HG03064 (cell line): Measurements from ENCODE around the gene SDR42E2.
A peak's percentile ranks its signal among the peaks of the same experiment; 100 is the strongest.
"Not testable (repeated sequence)": the region's sequence is repeated elsewhere in the genome, so short reads cannot be mapped to it uniquely, and the experiment has no call there.

Experiments
- ATAC-seq: cut with Tn5 transposase; IDR thresholded peaks from one replicate; pipeline ENCODE4 v1.9.1; 2021; ENCODE audit warnings: low read depth; ENCODE audit not compliant: unreplicated experiment

The SDR42E2 gene

DNA sequence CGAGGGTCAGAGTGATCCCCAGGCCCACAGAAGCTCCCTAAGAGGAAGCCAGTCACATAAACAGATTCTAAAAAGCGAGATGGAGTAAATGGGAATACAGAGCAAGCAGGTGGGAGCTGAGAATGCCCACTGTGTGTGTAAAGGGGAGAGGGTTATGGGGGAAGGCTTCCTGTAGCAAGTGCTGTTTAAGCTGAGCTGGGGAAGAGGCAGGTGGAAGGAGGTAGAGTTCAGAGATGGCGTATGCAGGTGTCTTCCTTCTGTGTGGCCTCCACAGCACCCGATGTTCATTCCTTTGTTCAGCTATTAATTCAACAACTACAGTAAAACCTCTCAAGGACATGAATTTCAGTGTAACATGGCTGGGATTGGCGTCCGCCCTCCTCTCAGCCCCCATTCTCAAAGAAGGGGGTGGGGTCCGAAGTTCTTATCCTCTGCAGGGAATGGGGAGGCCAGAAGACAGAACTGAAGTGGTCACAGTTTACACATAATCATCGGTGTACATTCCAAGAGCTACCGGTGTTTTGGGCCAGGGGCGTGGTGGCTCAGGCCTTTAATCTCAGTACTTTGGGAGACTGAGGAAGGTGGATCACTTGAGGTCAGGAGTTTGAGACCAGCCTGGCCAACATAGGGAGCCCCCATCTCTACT lies 45.5 kb downstream of the SDR42E2 start:
- ATAC-seq: no peak

DNA sequence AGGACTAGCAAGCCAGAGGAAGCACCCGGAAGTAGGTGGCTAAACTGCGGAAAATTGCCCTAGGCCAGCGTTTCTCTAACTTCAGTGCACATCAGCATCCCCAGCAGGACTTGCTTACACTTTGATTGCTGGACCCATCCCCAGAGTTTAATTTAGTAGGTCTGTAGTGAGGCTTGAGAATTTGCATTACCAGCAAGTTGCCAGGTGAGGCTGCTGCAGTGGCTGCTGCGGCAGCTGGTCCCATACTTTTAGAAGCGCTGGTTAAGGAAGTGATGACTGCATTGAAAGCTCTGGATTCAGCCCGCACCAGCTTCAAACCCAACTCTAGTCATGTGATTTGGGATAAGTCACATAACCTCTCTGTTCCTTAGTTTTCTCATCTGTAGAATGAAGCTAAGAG lies 48.0 kb downstream of the SDR42E2 start:
- ATAC-seq: no peak

DNA sequence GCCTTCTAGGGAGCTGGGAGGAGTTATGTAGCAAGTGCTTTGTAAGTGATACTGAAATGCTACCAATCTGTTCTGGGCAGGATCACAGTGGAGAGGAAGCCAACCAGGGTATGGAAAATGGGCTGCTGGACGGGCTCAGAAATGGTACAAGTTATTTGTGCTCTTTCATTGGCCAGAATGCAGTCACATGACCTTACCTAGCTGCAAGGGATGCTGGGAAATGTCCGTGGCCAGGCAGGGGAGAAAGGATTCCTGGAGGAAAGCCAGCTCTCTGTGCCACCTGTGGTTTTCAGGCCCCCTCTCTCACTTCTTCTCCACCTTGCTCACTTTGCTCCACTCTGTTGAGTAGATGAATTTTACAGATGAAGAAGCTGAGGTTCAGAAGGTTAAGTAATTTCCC lies 48.5 kb downstream of the SDR42E2 start:
- no peak for ATAC-seq

DNA sequence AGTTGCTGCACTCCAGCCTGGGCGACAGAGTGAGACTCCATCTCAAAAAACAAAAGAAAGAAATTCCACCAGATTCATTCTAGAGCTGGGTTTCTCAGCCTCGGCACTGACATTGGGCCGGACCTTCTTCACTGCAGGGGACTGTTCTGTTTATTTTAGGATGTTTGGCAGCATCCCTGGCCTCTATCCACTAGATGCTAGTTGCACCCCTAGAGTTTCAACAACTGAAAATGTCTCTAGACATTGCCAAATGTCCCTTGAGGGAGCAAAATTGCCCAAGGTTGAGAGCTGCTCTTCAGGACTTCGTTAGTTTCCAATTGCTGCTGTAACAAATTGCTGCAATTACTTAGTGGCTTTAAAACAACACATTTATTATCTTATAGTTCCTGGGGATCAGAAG lies 50.9 kb downstream of the SDR42E2 start:
- no peak for ATAC-seq

DNA sequence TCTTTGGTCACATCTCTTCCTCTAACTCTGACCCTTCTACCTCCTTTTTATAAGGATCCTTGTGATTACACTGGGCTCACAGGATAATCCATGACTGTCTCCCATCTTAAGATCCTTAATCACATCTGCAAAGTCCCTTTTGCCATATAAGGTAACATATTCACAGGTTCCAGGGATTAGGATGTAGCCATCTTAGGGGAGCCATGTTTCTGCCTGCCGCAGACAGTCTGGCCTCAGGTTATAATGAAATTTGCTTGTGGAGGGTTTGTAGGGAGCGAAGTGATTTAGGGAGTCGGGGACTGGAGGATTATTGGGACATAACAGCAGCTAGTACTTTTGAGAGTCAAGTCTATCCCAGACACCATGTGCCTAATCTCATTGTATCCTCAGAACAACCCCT lies 51.5 kb downstream of the SDR42E2 start:
- ATAC-seq: no peak

DNA sequence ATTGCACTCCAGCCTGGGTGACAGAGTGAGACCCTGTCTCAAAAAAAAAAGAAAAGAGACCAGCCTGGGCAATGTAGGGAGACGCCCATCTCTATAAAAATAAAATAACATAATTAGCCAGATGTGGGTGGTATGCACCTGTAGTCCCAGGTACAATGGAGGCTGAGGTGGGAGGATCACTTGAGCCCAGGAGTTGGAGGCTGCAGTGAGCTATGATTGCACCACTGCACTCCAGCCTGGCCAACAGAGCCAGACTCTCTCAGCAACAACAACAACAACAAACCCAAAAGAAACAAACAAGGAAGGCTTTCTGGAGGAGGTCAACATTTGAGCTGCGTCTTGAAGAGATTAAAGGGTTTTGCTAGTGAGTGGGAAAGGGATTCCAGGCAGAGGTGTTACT lies 52.1 kb downstream of the SDR42E2 start:
- no peak for ATAC-seq

DNA sequence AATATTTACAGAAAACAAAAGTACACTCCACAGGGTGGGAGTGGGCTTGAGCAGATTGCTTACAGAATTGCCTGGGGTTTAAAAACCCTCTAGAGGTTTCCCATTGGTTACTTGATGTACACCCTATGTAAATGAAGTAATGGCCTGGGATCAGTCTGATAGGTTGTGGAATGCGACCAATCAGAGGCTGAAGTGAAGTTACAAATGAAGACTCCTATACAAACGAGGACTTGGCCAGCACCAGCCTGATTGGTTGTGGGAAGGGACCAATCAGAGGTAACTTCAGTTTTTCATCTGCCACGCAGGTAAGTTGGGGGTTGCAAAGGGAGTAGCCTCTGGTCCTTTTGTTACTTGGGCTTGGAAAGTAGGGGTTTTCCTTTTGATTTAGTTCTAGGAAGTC lies 52.6 kb downstream of the SDR42E2 start:
- ATAC-seq: no peak

DNA sequence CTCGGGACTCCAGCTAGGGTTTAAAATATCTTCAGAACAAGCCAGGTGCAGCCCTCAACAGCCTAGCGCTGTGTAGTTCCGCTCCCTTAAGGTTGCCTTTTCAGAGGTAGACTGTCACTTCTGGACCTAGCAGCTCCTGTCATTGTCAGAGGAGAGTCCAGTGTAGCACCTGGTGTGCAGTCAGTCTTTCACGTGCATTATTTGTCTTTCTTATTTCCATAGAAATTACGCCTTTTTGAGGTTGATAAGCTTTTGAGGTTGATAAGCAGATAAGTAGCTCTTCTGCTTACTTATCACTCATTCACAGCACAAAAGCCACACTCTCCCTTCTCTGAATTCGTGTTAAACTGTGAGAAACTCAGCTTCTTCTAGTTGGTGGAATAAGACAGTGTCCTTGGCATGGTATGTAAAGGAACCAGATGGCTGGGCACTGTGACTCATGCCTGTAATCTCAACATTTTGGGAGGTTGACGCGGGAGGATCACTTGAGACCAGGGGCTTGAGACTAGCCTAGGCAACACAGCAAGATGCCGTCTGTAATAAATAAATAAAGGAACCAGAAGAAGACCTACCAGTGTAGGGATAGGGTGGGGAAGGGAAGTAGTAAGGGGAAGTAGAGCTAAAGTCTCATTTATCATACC lies 54.0 kb downstream of the SDR42E2 start:
- ATAC-seq: no peak

DNA sequence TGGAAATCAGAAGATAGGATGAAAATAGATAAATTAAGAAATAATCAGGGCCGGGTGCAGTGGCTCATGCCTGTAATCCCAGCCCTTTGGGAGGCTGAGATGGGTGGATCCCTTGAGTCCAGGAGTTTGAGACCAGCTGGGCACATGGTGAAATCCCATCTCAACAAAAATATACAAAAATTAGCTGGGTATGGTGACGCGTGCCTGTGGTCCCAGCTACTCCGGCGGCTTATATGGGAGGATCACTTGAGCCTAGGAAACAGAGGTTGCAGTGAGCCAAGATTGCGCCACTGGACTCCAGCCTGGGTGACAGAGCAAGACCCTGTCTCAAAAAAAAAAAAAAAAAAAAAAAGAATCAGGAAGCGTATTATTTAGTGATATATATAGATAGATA lies 54.5 kb downstream of the SDR42E2 start:
- not testable (repeated sequence) for ATAC-seq

DNA sequence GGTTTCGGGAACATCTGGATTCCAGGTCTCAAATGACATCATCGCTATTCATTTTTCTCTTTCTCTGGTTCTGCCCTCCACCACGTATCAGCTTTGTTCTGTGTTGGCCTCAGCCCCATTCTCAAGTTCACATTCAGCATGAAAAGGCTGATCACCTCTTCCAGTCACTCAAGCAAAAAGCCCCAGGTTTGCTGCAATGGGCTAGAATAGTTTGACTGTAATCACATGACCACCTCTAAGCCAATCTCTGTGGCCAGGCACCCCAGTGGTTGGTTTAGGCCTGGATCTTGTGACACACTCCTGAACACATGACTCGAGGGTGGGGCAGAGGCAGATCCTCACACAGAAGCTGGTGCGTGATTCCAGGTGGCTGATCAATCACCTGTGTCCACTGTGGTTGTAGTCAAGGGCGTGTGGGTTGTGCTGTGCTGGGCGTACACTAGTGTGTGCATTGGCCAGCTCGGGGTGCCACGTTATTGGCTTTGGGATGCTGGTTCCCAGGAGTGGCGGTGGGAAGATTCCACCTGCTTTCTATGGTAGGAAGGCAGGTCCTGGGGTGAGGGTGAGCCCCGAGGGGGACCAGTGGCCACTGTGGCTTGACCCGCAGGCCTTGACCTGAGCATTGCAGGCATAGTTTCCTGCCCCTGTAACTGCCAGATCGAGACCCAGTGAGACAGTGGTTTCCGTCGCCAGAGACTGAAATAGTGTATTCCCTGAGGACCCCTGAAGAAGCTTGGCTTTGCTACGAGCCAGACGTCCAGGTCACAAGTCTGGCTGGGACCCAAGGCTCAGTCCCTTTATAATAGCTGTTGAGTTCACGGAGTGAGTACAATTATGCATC lies 55.8 kb downstream of the SDR42E2 start:
- peak; percentile 74 for ATAC-seq

DNA sequence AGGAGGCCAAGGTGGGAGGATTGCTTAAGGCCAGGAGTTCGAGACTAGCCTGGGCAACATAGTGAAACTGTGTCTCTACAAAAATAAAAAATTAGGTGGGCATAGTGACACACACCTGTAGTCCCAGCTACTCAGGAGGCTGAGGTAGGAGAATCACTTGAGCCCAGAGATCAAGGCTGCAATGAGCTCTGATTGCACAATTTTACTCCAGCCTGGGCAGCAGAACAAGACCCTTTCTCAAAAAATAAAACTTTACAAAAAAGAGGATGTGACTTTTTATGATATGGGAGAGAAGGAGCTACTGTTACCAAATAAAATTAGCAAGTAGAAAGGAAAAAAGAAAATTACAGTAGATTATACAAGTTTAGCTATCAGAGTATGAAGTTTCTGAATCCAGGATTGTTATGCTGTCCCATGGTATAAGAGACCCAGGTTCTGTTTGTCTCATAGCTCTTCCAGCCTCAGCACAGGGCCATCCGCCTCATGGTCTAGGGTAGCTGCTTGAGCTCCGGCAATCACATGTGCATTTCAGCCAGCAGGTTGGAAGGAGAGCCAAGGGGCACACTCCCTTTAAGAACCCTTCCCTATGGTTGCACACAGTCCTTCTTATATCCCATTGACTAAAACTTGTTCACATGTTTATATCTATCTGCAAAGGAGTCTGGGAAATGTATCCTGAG lies 57.2 kb downstream of the SDR42E2 start:
- no peak for ATAC-seq

DNA sequence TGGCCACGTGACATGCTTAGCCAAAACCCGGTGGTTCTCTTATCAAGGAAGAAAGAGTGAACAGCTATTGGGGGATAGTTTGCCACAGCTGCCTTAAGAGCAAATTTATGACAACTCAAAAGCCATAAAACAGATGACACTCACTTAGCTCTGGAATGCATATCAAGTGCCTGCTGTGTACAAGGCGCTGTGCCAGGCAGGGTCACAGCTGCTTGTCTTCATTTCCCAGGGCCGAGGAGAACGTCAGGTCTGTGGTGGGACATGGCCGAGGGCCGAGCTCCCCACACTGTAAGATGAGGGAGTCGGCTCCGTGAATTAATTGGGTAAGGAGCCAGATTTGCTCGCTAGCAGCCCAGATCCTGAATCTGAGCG lies 57.7 kb downstream of the SDR42E2 start:
- no peak for ATAC-seq

DNA sequence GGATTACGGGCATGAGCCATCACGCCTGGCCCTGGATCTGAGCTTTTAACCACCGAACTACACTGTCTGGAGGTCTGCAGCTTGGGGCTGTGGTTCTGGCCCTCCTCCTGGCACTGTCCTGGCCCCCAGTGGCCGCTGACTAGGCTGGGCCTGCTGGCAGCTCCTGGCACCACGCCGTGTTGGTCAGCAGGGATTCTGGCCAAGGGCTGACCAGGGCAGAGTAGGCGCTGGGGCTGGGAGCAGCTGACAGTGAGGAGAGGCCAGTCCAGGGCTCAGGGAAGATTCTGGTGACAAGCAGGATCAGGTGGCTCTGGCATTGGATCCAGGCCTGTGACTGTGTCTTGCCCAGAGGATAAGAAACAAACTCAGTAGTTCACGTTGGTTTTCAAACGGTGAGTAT lies 58.4 kb downstream of the SDR42E2 start:
- no peak for ATAC-seq

DNA sequence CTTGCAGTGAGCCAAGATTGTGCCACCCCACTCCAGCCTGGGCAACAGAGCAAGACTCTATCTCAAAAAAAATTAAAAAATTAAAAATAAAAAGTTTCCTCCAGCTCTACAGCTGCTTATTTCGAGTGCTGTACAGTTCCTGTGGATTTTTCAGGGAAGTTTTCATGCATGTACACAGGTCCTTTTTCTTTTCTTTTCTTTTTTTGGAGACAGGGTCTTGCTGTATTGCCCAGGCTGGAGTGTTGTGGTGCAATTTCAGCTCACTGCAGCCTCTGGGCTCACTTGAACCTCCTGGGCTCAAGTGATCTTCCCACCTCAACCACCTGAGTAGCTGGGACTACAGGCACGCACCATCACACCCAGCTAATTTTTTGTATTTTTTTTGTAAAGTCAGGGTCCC lies 59.7 kb downstream of the SDR42E2 start:
- no peak for ATAC-seq

DNA sequence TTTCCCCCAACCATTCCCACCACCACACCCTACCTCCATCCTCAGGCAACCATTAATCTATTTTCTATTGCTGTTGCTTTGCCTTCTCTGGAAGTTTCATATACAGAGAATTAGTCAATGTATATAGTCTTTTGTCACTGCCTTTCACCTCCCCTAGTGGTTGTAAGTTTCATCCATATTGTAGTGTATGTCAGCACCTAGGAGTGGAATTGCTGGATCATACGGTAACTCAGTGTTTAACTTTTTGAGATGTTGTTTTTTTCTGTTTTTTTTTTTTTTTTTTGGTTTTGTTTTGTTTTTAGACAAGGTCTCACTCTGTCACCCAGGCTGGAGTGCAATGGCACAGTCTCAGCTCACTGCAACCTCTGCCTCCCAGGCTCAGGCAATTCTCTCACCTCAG lies 60.7 kb downstream of the SDR42E2 start:
- ATAC-seq: no peak

DNA sequence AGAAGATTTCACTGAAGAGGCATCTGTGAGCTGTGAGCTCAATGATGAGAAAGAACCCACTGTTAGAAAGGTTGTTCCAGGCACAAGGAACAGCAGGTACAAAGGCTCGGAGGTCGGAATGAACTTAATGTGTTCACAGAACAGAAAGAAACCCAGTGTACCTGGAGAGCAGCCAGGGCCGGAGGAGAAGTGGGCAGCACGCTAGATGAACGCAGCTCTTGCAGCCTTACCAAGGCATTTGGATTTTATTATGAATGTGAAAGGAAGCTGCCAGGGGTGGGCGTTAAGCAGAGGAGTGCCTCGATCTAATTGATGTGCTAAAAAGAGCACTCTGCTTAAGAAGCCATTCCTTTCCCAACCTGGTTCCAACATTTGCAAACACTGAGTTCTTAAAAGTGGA lies 62.8 kb downstream of the SDR42E2 start:
- ATAC-seq: no peak

DNA sequence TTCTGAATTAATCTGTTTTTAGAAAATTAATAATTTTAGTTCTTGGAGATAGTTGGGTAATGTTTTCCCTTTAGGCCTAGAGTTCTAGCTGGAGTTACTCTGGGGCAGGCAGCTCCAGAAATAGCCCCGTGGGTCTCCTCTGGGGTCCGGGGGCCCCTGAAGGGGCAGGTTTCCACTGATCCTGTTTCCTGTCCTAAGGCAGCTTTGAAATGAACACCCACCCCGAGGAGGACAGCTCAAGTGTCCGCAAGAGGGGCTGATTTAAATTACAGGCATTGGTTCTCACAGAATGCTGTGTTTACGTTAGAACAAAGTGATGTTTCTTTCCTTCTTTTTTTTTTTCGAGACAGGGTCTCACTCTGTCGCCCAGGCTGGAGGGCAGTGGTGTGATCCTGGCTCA lies 67.6 kb downstream of the SDR42E2 start:
- ATAC-seq: no peak

DNA sequence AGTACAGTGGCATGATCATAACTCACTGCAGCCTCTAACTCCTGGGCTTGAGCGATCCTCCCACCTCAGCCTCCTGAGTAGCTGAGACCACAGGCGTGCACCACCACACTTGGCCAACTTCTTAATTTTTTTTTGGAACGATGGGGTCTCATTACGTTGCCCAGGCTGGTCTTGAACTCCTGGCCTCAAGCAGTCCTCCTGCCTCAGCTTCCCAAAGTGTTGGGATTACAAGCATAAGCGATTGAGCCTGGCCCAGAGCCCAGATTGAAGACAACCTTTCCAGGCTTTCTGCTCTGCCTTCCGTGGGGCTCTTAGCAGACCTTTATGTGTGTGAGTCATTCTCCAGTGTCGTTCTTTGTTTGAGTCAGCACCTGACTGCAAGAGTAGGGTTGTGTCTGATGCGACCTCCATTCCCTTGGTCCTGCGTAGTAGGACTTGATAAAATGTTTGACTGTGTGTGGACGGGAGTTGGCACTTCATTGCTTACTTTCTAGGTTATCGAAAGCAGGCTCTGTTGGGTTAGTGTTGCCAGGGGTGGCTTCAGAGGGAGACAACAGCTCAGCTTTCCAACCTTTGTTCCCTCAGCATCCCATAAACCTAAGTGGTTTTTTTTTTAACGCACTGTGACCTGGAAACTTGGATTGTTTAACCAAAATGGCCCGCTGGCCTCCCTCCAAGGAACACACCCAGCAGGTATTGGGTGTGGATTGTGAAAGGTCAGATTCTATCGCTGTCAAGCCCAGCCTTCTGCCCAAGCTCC lies 70.2 kb downstream of the SDR42E2 start:
- ATAC-seq: no peak

DNA sequence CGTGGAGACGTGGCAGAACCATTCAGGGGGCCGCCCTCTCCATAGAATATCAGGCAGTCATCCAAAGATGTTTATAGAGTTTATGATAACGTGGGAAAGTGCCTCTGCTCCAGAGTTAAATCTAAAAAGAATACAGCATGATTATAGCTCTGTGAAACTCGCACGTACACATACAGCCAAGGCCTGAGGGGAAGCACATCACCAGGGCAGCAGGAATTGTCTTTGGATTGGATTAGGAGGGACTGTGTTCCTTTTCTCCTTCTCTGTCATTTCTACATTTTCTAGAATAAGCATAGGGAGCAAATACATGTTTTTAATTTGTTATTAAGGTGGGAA lies 70.7 kb downstream of the SDR42E2 start:
- no peak for ATAC-seq

DNA sequence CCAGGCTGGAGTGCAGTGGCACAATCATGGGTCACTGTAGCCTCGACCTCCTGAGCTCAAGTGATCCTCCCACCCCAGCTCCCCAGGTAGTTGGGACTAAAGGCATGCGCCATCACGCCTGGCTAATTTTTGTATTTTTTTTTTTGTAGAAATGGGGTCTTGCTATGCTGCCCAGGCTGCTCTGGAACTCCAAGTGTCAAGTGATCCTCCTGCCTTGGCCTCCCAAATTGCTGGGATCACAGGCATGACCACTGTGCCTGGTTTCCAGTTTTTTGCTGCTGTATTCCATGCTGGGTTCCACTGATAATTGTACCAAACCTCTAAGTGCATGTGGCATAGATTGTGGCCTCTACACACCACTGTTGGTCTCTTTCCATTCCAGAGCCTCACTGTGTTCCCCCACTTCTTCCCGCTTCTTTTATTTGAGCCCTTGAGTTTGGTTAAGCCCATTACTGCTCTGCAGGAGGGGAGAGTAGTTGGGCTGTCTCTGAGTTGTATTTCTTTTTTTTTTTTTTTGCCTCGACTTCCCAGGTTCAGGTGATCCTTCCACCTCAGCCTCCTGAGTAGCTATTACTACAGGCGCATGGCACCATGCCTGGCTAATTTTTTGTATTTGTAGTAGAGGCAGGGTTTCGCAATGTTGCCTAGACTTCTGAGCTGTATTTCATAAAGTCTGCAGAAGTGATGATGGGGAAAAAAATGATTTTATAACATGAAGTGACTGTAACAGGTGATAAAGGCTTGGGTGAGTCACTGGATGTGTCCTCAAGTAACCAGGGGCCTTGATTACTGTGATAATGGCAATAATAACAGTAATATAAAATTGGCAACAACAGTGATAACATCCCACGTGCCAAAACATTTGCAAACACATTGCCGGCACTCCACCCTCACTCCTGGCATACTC lies 73.8 kb downstream of the SDR42E2 start:
- no peak for ATAC-seq
